ENCODE results near the gene FYB1. TPM values are rescaled to one million over a fixed set of nuclear protein-coding genes. Genes with fewer than 3 reads are reported as not detected.

FYB1 gene
- total and polyA plus RNA-seq, 8 donors = 2.0 to 22.9 (median 4.2) TPM

- H3K36me3 ChIP-seq = no peaks in the 10 kb centered on the region
Measured at GRCh38 chr5:39167972-39168342, 51.4 kb downstream of the FYB1 start.

GRCh38 chr5:39167141-39167971, 52.0 kb downstream of the FYB1 start:
- Histone ChIP-seq H3K27ac (no peak overlapping the region), H3K9me3 (no peaks in the 10 kb centered on the region), H3K27me3 (no peaks in the 10 kb centered on the region), H3K36me3 (no peaks in the 10 kb centered on the region), H3K4me3 (no peak overlapping the region), H3K4me1 (peaks cover 0 to 4% (median 0%) of the 10 kb centered on the region in 4 donors)
- intact Hi-C loops (cut with DNase I; ENCODE audit: low total_unique reads) = no loop called here
- 73 to 82% (median 74%) methylated on average over 5 of the region's 5 CpGs for WGBS, 5 donors
- no peak for DNase-seq
- no peak for TF ChIP-seq POLR2AphosphoS5 (IDR thresholded peaks at IDR 0.05)

More at GRCh38 chr5:39167972-39168342, 51.4 kb downstream of the FYB1 start:
- intact Hi-C loops (cut with DNase I; ENCODE audit: low total_unique reads) = no loop called here
- Histone ChIP-seq H3K27me3 (no peaks in the 10 kb centered on the region), H3K9me3 (no peaks in the 10 kb centered on the region), H3K4me3 (no peak overlapping the region), H3K27ac (no peak overlapping the region), H3K4me1 (peaks cover 0 to 4% (median 0%) of the 10 kb centered on the region in 4 donors)
- WGBS, 5 donors = 74 to 89% (median 79%) methylated on average over 2 of the region's 2 CpGs
- TF ChIP-seq POLR2A (IDR thresholded peaks at IDR 0.05) = no peak
- no peak for TF ChIP-seq CTCF (IDR thresholded peaks at IDR 0.05)
- TF ChIP-seq EP300 (IDR thresholded peaks at IDR 0.05) = no peak
- TF ChIP-seq POLR2AphosphoS5 (IDR thresholded peaks at IDR 0.05) = no peak
- DNase-seq = no peak

- Histone ChIP-seq H3K4me3 (no peak overlapping the region), H3K27me3 (peaks cover 0 to 3% (median 0%) of the 10 kb centered on the region in 3 donors), H3K9me3 (no peaks in the 10 kb centered on the region), H3K36me3 (no peaks in the 10 kb centered on the region), H3K4me1 (peaks cover 0 to 4% (median 0%) of the 10 kb centered on the region in 4 donors), H3K27ac (peak overlapping the region in 3 of 5 donors; percentile 5 to 46 (median 24))
- WGBS, 5 donors = 66 to 85% (median 78%) methylated on average over 7 of the region's 7 CpGs
- intact Hi-C loops (cut with DNase I; ENCODE audit: low total_unique reads) = no loop called here
- DNase-seq = peak in 1 of 2 donors; percentile 18
- TF ChIP-seq POLR2AphosphoS5 (IDR thresholded peaks at IDR 0.05) = peak in 1 of 3 donors; percentile 38
- TF ChIP-seq CTCF (IDR thresholded peaks at IDR 0.05) = no peak
Measured at GRCh38 chr5:39164529-39165402, 54.6 kb downstream of the FYB1 start.

DNA sequence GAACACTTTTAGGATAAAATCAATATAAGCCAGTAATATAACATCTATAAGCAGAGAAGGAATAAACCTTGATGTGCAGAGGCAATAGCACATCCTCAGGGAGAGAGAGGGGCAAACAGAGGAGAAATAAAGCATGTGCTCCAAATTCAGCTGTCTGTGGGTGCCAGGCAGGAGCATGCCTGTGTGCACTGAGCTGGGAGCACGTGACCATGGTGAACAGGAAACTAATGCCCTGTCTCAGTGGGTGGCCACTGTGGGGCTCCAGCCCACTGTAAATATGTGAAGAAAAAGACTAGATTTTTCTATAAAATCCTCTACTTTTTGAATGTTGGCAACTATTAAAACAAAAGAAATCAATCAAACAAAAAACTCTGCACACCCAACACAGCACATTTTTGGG, 55.3 kb downstream of the FYB1 start:
- 40 to 59% (median 48%) methylated on average over 1 of the region's 1 CpG for WGBS, 5 donors
- DNase-seq = no peak
- no peaks in the 10 kb centered on the region for H3K9me3 ChIP-seq
- H3K4me1 ChIP-seq = peaks cover 0 to 4% (median 0%) of the 10 kb centered on the region in 4 donors
- no peaks in the 10 kb centered on the region for H3K36me3 ChIP-seq
- intact Hi-C loops (cut with DNase I; ENCODE audit: low total_unique reads) = no loop called here
- H3K27ac ChIP-seq = peak overlapping the region in 2 of 5 donors; percentile 5 to 24
- TF ChIP-seq EP300 (IDR thresholded peaks at IDR 0.05) (no peak), POLR2AphosphoS5 (IDR thresholded peaks at IDR 0.05) (no peak), POLR2A (IDR thresholded peaks at IDR 0.05) (no peak), CTCF (IDR thresholded peaks at IDR 0.05) (no peak)
- H3K4me3 ChIP-seq = no peak overlapping the region
- peaks cover 0 to 3% (median 0%) of the 10 kb centered on the region in 3 donors for H3K27me3 ChIP-seq

Data from stomach (tissue), 9 donors.